Measurements from ENCODE around the gene ITIH3.

ITIH3 gene

DNA sequence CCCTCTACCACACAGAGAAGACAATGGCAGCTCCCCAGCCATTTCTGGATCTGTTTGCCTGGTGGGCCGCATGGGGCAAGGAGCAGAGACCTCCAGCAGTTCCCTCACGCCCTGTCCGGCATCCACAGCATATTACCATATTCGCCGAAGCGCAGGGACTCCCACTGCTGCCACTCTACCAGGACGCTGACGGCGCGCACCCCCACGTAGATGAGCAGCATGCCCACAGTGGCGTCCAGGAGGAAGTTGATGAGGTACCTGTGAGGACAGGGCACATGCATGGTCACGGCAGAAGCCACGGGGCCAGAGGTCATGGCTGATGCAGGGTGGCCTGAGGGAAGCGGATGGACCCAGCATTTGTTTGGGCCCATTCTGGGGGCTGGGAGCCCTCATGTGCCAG is 55.1 kb downstream of the ITIH3 start:
- Mint-ChIP-seq H3K9me3 (ENCODE audit: low read depth) (no peaks in the 10 kb centered on the region), H3K4me3 (no peak overlapping the region), H3K36me3 (peaks cover 5% of the 10 kb centered on the region), H3K27ac (no peak overlapping the region), H3K4me1 (ENCODE audit: low read depth) (no peaks in the 10 kb centered on the region), H3K27me3 (no peaks in the 10 kb centered on the region)

DNA sequence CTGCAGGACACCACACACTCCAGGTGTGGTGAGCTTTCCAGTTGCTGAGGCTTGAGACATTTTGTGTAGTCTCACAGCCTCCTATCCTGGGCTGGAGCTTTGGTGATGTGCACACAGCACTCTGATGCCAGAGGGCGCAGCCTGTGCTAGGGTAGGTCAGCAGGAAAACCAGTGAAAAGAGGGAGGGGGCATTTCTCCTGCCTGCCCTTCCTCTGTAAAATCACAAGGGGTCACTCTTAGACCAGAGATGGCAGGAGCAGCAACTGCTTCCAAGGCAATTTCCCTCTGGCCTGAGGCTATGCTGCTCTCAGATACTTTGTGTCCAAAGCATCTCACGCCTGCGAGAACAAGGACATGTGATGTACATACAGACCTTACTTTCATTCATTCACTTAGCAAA is 56.8 kb downstream of the ITIH3 start:
- no peaks in the 10 kb centered on the region for H3K9me3 Mint-ChIP-seq (ENCODE audit: low read depth)
- no peaks in the 10 kb centered on the region for H3K4me1 Mint-ChIP-seq (ENCODE audit: low read depth)
- no peaks in the 10 kb centered on the region for H3K27me3 Mint-ChIP-seq
- no peak overlapping the region for H3K4me3 Mint-ChIP-seq
- no peak overlapping the region for H3K27ac Mint-ChIP-seq
- H3K36me3 Mint-ChIP-seq, result peaks cover 9% of the 10 kb centered on the region

DNA sequence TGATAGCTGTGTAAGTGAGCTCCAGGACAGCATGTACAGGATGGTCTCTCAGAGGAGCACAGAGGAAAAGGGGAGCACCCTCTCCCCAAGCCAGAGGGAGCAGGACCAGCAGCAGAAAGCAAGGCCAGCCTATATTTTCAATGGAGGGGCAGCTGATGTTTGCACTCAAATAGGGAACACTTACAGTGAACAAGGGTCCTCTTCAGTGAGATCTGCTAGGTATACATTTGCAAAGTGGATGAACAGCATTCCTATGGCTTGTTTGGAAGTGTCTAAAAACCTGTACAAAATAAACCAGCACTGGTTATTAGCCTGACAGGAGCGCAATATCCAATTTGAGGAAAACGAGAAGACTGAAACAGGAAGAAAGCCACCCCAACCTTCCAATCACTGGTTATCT is 57.8 kb downstream of the ITIH3 start:
- Mint-ChIP-seq H3K4me3 (no peak overlapping the region), H3K9me3 (ENCODE audit: low read depth) (no peaks in the 10 kb centered on the region), H3K27me3 (no peaks in the 10 kb centered on the region), H3K4me1 (ENCODE audit: low read depth) (no peaks in the 10 kb centered on the region), H3K27ac (no peak overlapping the region), H3K36me3 (peaks cover 9% of the 10 kb centered on the region)

DNA sequence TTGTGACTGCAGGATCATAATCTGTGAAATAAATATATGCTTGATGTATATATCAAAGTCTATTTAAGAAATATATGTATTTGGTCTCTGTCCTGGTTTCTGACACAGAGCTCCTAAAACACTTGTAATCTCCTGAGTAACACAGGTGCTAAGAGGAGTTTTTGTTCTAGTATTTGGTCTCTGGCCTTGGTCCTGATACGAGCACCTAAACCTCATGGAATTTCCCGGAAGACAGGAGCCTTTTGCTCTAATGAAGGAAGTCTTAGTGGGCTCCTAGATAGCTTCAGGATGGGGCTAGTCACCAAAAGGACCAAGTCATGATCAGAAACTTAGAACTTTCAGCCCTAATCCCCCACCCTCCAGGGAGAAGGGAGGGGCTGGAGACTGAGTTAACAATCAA is 59.4 kb downstream of the ITIH3 start:
- Mint-ChIP-seq H3K9me3 (ENCODE audit: low read depth) (no peaks in the 10 kb centered on the region), H3K36me3 (peaks cover 9% of the 10 kb centered on the region), H3K4me3 (no peak overlapping the region), H3K27me3 (no peaks in the 10 kb centered on the region), H3K27ac (no peak overlapping the region), H3K4me1 (ENCODE audit: low read depth) (no peaks in the 10 kb centered on the region)

DNA sequence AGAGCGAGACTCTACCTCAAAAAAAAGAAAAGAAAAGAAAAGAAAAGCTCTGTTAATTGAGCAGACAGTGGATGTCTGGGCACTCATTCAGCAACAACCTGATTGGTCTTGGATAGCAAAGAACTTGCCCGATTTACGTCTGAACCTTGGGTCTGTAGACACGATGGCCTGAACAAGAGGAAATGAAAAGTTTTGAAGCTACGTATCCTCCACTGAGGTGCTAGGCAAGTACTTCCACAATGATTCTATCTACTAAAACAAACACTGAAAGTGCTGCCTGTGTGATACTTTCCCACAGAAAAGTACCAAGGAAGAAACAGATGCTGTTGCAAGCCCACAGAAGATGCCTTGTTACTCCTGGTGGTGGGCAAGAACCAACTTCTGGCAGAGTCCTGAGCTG is 62.1 kb downstream of the ITIH3 start:
- Mint-ChIP-seq H3K27ac (no peak overlapping the region), H3K36me3 (peaks cover 9% of the 10 kb centered on the region)

DNA sequence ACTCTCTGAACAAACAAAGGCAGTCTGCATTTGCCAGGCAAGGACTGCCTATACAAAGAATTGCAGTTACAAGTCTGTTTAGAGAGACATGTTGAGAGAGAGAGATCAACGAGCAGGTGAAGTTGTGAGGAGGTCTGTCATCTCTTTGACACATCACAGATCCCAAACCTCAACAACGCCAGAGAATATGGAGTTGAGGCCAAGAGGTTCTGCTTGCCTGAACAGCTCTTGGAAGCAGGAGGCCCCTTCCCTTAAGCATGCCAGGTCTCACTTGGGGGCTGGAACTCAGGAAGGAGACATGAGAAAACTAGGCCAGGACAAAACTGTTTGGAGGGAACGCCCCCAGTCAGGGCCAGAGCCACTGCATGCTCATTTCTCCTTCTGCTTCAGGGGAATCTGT is 62.5 kb downstream of the ITIH3 start:
- peaks cover 5% of the 10 kb centered on the region for H3K36me3 Mint-ChIP-seq
- no peaks in the 10 kb centered on the region for H3K4me1 Mint-ChIP-seq (ENCODE audit: low read depth)
- no peaks in the 10 kb centered on the region for H3K9me3 Mint-ChIP-seq (ENCODE audit: low read depth)
- no peak overlapping the region for H3K27ac Mint-ChIP-seq
- no peak overlapping the region for H3K4me3 Mint-ChIP-seq
- no peaks in the 10 kb centered on the region for H3K27me3 Mint-ChIP-seq

More for the DNA sequence above, 62.1 kb downstream of the ITIH3 start:
- H3K4me1 Mint-ChIP-seq (ENCODE audit: low read depth), result no peaks in the 10 kb centered on the region
- H3K4me3 Mint-ChIP-seq, result no peak overlapping the region
- H3K27me3 Mint-ChIP-seq, result no peaks in the 10 kb centered on the region
- no peaks in the 10 kb centered on the region for H3K9me3 Mint-ChIP-seq (ENCODE audit: low read depth)

DNA sequence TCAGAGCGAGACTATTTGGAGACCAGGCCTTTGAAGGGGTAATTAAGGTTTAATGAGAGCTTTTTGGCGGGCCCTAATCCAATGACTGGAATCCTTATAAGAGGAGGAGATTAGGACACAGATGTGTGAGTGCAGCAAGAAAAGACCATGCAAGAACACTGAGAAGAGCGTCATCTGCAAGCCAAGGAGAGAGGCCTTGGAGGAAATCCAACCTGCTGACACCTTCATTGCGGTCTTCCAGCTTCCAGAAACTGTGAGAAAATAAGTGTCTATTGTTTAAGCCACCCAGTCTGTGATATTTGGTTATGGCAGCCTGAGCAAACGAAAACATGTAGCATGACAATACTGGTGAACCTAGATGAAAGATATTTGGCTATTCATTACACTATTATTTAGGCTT is 63.3 kb downstream of the ITIH3 start:
- H3K4me3 Mint-ChIP-seq, result no peak overlapping the region
- peaks cover 4% of the 10 kb centered on the region for H3K36me3 Mint-ChIP-seq
- no peaks in the 10 kb centered on the region for H3K27me3 Mint-ChIP-seq
- H3K9me3 Mint-ChIP-seq (ENCODE audit: low read depth), result no peaks in the 10 kb centered on the region
- H3K27ac Mint-ChIP-seq, result no peak overlapping the region
- H3K4me1 Mint-ChIP-seq (ENCODE audit: low read depth), result no peaks in the 10 kb centered on the region

Data from activated naive CD8-positive, alpha-beta T cell (primary cell).